Endothelial cell of umbilical vein (primary cell): ENCODE data around the gene TNFRSF8. TPM values are rescaled to one million over a fixed set of nuclear protein-coding genes. Genes with fewer than 3 reads are reported as not detected.
"Not testable (repeated sequence)": the region's sequence is repeated elsewhere in the genome, so short reads cannot be mapped to it uniquely, and the experiment has no call there.

ENCODE experiments used
- BruUV-seq: library from RNA; stranded (reverse); fragments of 400-500 nt; replicated peaks from 2 replicates; lab custom pipeline; 2021; lab: Mats Ljungman, UMichigan
- CTCF ChIA-PET: fragments of 300-600, 350-600 bp; sonication (Branson Sonifier 250); formaldehyde crosslinking; loops from one replicate; lab custom pipeline; 2021; ENCODE audit warnings: antibody characterized with exemption, inconsistent platforms; lab: Charles Lee
- POLR2A ChIA-PET: fragments of 300-600, 350-600 bp; sonication (Branson Sonifier 250); formaldehyde crosslinking; loops from one replicate; lab custom pipeline; 2021; ENCODE audit warnings: antibody characterized with exemption, inconsistent platforms; lab: Charles Lee
- DNase-seq: peaks from one replicate; pipeline ENCODE4 v3.0.0-alpha.2; 2011; ENCODE audit warnings: low read depth, low spot score
- FAIRE-seq: peaks from 2 replicates; lab custom pipeline; 2011; peaks lifted over from hg19 to GRCh38; lab: Jason Lieb, UNC
- H2AFZ ChIP-seq: 2 replicates; pipeline ENCODE4 v1.6.0; 2012; ENCODE audit warnings: low read depth, low read length, control low read depth, inconsistent platforms
- H3K27ac ChIP-seq: 2 replicates; pipeline ENCODE4 v1.5.1; 2011; ENCODE audit warnings: low read depth, mild to moderate bottlenecking, control low read depth, low read length, moderate library complexity; ENCODE audit not compliant: insufficient read depth
- H3K27me3 ChIP-seq, 2 experiments: 2 replicates each; pipeline versions ENCODE4 v1.6.0 to v1.6.1; 2011; ENCODE audit warnings: low read length in 2 of 2, mixed read lengths in 1 of 2; ENCODE audit not compliant: control insufficient read depth in 2 of 2, insufficient read depth in 2 of 2
- H3K36me3 ChIP-seq, 2 experiments: 2 replicates in 1 of 2; 3 replicates in 1 of 2; pipeline ENCODE4 v1.5.1; 2011; ENCODE audit warnings: low read length in 2 of 2, mild to moderate bottlenecking in 1 of 2, moderate library complexity in 1 of 2; ENCODE audit not compliant: control insufficient read depth in 2 of 2, insufficient read depth in 2 of 2; ENCODE audit errors: extremely low read depth in 1 of 2
- H3K4me1 ChIP-seq: 3 replicates; pipeline ENCODE4 v1.5.1; 2011; ENCODE audit warnings: mild to moderate bottlenecking, low read length; ENCODE audit not compliant: control insufficient read depth, insufficient read depth; ENCODE audit errors: extremely low read depth
- H3K4me2 ChIP-seq: 2 replicates; pipeline ENCODE4 v1.6.1; 2011; ENCODE audit warnings: low read length, control low read depth, mixed read lengths; ENCODE audit not compliant: insufficient read depth
- H3K4me3 ChIP-seq, 3 experiments: fragments of 200-600 bp in 1 of 3; sonication (generic), shearing (Covaris generic) in 1 of 3; replicated peaks in 1 of 3; 2 replicates each; pipeline ENCODE4 v1.5.1; 2011 to 2016; ENCODE audit warnings: control low read depth in 3 of 3, low read length in 3 of 3, mild to moderate bottlenecking in 2 of 3, inconsistent platforms in 1 of 3, low read depth in 1 of 3, moderate library complexity in 1 of 3; ENCODE audit not compliant: insufficient read depth in 1 of 3
- H3K79me2 ChIP-seq: 2 replicates; pipeline ENCODE4 v1.6.0; 2012; ENCODE audit warnings: low read length, inconsistent platforms; ENCODE audit not compliant: control insufficient read depth, insufficient read depth
- H3K9ac ChIP-seq: replicated peaks from 2 replicates; pipeline ENCODE3; 2011; ENCODE audit warnings: low read length, control low read depth; ENCODE audit not compliant: insufficient read depth; ENCODE audit errors: extremely low read depth
- H3K9me1 ChIP-seq: replicated peaks from 3 replicates; pipeline ENCODE4 v1.6.0; 2011; ENCODE audit warnings: mild to moderate bottlenecking, low read length; ENCODE audit not compliant: control insufficient read depth, insufficient read depth; ENCODE audit errors: extremely low read depth
- H3K9me3 ChIP-seq: replicated peaks from 2 replicates; pipeline ENCODE4 v1.5.1; 2012; ENCODE audit warnings: low read length, inconsistent platforms; ENCODE audit not compliant: control insufficient read depth, insufficient read depth
- H4K20me1 ChIP-seq: replicated peaks from 2 replicates; pipeline ENCODE3; 2011; ENCODE audit warnings: mild to moderate bottlenecking, low read length; ENCODE audit not compliant: control insufficient read depth, insufficient read depth; ENCODE audit errors: extremely low read depth
- EZH2 ChIP-seq: IDR thresholded peaks from 2 replicates; pipeline ENCODE4 v1.6.1; 2012; ENCODE audit warnings: borderline replicate concordance, low read depth, mild to moderate bottlenecking, moderate library complexity, low read length, inconsistent platforms; ENCODE audit not compliant: severe bottlenecking
- FOS ChIP-seq: IDR thresholded peaks from 2 replicates; pipeline ENCODE4 v1.6.1; 2011; ENCODE audit warnings: mild to moderate bottlenecking, low read length, moderate library complexity, borderline replicate concordance; ENCODE audit not compliant: insufficient read depth
- GATA2 ChIP-seq: IDR thresholded peaks from 2 replicates; pipeline ENCODE4 v1.7.0; 2011; ENCODE audit warnings: low read depth, mild to moderate bottlenecking, moderate library complexity, mixed read lengths, low read length; ENCODE audit not compliant: insufficient read length, insufficient read depth
- JUN ChIP-seq: IDR thresholded peaks from 2 replicates; pipeline ENCODE4 v1.6.1; 2011; ENCODE audit warnings: borderline replicate concordance, low read depth; ENCODE audit not compliant: insufficient read length, insufficient read depth
- MYC ChIP-seq: IDR thresholded peaks from one replicate; pipeline ENCODE4 v1.6.1; 2011; ENCODE audit warnings: mild to moderate bottlenecking, low read depth, low read length
- POLR2A ChIP-seq: IDR thresholded peaks from 2 replicates; pipeline ENCODE4 v1.6.1; 2012; ENCODE audit warnings: low read depth, mild to moderate bottlenecking, control low read depth, low read length
- POLR2AphosphoS5 ChIP-seq: IDR thresholded peaks from 2 replicates; pipeline ENCODE4 v1.6.1; 2012; ENCODE audit warnings: low read depth, mild to moderate bottlenecking, control low read depth, low read length, moderate library complexity; ENCODE audit not compliant: insufficient read depth
- dilution Hi-C: fragments of 300-500 bp; cut with MboI; formaldehyde crosslinking; loops from one replicate; pipeline ENCODE4 v1.15.0; 2019; ENCODE audit warnings: low sequenced_read_pairs; ENCODE audit not compliant: extremely low pct_ligation_motif_present
- intact Hi-C: fragments of 100-400 bp; cut with micrococcal nuclease; formaldehyde crosslinking; loops from one replicate; pipeline ENCODE4 v1.10.0; 2022
- polyA plus RNA-seq, 4 experiments: library from polyadenylated mRNA; depleted of rRNA in 3 of 4; stranded (reverse) in 3 of 4; unstranded in 1 of 4; fragments of >200 nt; gene quantifications; 2 replicates each; pipeline versions ENCODE4 v1.2.1 to v1.2.3, GENCODE V29; 2011 to 2012; ENCODE audit warnings: missing spikeins in 1 of 4
- total RNA-seq: library from RNA; stranded (reverse); gene quantifications from 2 replicates; pipeline ENCODE4 v1.2.3, GENCODE V29; 2021
- TF ChIP-seq, protein P1 (sequence below): IDR thresholded peaks from 2 replicates; pipeline ENCODE4 v1.6.1; 2011; ENCODE audit not compliant: insufficient read depth, insufficient read length
- TF ChIP-seq, protein P2 (sequence below), 2 donors: IDR thresholded peaks; 1 replicate in 1 of 2; 2 replicates in 1 of 2; pipeline ENCODE4 v1.5.1; 2011; ENCODE audit warnings: low read length in 2 of 2, mild to moderate bottlenecking in 2 of 2, moderate library complexity in 2 of 2, control low read depth in 1 of 2, inconsistent platforms in 1 of 2, low read depth in 1 of 2; ENCODE audit not compliant: insufficient read depth in 1 of 2; ENCODE audit errors: extremely low read depth in 1 of 2

Gene TNFRSF8
- total and polyA plus RNA-seq, 2 donors (not counting 3 experiments of a cell fraction or from before 2014, with no cell fraction given) = 0.47 TPM; not detected in 1

DNA sequence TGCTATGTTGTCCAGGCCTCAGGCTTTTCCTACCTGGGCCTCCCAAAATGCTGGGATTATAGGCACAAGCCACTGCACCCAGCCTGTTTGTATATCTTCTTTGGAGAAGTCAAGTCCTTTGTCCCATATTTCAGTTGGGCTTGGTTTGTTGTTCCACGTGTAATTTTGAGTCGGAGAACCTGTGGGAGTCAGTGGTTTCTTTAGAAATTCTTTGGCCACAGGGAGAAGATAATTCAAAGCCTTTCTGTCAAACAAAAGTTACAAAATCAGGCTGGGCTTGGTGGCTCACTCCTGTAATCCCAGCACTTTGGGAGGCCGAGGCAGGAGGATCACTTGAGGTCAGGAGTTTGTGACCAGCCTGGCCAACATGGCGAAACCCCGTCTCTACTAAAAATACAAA is 29.7 kb upstream of the TNFRSF8 start:
- H3K27me3 ChIP-seq, H2AFZ ChIP-seq, H3K9ac ChIP-seq, H4K20me1 ChIP-seq, H3K9me3 ChIP-seq, H3K9me1 ChIP-seq, dilution Hi-C loops, H3K4me1 ChIP-seq, CTCF ChIA-PET, POLR2A ChIA-PET, FAIRE-seq, H3K4me3 ChIP-seq, H3K4me2 ChIP-seq, intact Hi-C loops, H3K79me2 ChIP-seq, DNase-seq, H3K27ac ChIP-seq, BruUV-seq: not testable (repeated sequence)
- peaks cover 0 to 14% of the 10 kb centered on the region in 2 experiments for H3K36me3 ChIP-seq

DNA sequence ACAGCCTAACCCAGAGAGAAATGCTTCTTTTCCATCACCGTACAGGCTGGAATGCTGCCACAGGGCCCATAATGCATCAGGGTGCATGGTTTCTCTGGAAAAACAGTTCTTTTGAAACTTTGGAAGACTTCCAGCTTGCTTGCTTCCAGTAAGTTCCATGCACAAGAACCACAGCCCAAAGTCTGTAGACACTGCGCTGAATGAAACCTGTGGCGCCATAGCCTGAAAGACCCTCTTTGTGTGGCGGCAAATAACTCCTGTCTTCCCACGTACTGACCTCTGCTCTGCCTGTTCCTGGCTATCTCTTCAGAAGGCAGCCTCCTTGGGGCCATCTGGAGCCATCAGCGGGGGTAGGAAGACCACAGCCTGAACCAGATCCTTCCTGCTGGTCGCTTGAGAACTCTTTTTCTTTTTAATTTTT is 28.7 kb upstream of the TNFRSF8 start:
- no peaks in the 10 kb centered on the region for H3K4me1 ChIP-seq
- H2AFZ ChIP-seq = no peak overlapping the region
- no peaks in the 10 kb centered on the region for H3K79me2 ChIP-seq
- dilution Hi-C loops = no loop called here
- no peaks in the 10 kb centered on the region for H3K27me3 ChIP-seq
- no peak for TF ChIP-seq FOS
- TF ChIP-seq MYC = no peak
- TF ChIP-seq POLR2A = no peak
- no peak for TF ChIP-seq POLR2AphosphoS5
- no peak for TF ChIP-seq GATA2
- TF ChIP-seq, protein P1, sequence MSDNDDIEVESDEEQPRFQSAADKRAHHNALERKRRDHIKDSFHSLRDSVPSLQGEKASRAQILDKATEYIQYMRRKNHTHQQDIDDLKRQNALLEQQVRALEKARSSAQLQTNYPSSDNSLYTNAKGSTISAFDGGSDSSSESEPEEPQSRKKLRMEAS = no peak
- TF ChIP-seq EZH2 = no peak
- TF ChIP-seq, protein P2, sequence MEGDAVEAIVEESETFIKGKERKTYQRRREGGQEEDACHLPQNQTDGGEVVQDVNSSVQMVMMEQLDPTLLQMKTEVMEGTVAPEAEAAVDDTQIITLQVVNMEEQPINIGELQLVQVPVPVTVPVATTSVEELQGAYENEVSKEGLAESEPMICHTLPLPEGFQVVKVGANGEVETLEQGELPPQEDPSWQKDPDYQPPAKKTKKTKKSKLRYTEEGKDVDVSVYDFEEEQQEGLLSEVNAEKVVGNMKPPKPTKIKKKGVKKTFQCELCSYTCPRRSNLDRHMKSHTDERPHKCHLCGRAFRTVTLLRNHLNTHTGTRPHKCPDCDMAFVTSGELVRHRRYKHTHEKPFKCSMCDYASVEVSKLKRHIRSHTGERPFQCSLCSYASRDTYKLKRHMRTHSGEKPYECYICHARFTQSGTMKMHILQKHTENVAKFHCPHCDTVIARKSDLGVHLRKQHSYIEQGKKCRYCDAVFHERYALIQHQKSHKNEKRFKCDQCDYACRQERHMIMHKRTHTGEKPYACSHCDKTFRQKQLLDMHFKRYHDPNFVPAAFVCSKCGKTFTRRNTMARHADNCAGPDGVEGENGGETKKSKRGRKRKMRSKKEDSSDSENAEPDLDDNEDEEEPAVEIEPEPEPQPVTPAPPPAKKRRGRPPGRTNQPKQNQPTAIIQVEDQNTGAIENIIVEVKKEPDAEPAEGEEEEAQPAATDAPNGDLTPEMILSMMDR (IDR thresholded peaks at IDR 0.05; ENCODE audit: extremely low read depth in 1 of 2, insufficient read depth in 1 of 2, low read depth in 1 of 2, low read length in 2 of 2) = no peak
- no peak for TF ChIP-seq JUN
- no peak for DNase-seq
- no peak overlapping the region for H3K27ac ChIP-seq
- no peaks in the 10 kb centered on the region for H4K20me1 ChIP-seq
- no TSS peak for BruUV-seq
- ChIA-PET POLR2A (no interaction called here), CTCF (no interaction called here)
- no peak for FAIRE-seq
- H3K4me3 ChIP-seq = no peak overlapping the region
- intact Hi-C loops = no loop called here
- peaks cover 0 to 12% of the 10 kb centered on the region in 2 experiments for H3K36me3 ChIP-seq
- no peaks in the 10 kb centered on the region for H3K9me3 ChIP-seq
- no peak overlapping the region for H3K4me2 ChIP-seq
- H3K9me1 ChIP-seq = no peaks in the 10 kb centered on the region
- no peak overlapping the region for H3K9ac ChIP-seq
